GM18526 (cell line): Measurements from ENCODE around the gene SLC16A3.

ENCODE experiments used
- POLR2A ChIP-seq: IDR thresholded peaks from 3 replicates; pipeline ENCODE4 v1.6.1; 2011; ENCODE audit not compliant: insufficient read length; ENCODE audit errors: extremely low read depth

SLC16A3 gene

DNA sequence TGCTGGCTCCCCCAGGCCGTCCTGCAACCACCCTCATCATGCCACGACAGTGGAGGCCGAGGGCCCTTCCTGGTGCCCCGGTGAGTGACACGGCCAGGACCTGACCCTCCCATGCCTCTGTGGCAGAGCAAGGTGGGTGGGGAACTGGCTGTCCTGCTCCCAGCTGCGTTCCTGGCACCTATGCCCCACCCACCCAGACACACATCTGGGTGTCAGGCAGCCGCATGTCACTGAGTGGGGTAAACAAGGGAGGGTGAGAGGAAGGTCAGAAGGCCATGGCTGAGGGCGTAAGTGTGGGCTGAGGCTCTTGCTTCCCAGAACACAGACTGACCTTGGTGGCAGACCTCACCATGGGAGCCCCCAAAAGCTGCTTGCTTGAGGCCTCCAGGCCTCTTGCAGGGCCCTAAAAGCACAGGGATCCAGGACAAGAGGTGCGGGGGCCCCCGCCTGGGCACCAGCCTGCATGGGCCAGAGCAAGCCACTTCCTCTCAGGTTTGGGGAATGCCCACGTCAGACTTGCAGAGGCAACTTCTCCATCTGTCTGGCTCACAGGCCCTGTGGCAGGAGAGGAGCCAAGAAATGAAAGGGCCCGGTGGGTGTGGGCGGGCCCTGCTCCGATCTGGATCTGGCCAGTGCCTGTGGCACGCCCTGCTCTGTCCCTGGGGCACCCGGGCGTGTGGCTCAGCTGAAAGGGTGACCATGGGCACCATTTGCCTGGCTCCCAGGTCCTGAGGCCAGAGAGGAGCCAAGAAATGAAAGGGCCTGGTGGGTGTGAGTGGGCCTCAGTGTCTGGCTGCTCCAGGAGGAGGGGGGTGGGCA is 12.3 kb upstream of the SLC16A3 start:
- no peak for TF ChIP-seq POLR2A

DNA sequence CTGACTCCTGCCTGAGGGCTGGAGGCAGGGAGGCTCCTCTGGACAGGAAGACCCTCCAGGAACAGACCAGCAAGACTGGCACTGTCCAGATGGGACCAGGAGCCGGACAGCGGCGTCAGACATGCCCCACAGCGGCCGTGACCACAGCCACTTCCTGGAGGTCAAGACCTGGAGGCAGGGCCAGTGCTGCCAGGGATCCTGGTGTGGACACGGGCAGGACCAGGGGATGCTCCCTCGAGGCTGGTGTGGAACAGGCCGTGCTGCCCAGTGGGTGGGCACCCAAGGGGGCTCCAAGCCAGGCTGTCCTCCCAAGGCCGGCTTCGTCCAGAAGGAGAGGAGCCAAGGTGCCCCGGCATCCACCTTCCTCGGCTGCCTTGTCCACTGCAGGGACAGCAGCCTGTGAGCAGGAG is 11.7 kb upstream of the SLC16A3 start:
- TF ChIP-seq POLR2A, result no peak

DNA sequence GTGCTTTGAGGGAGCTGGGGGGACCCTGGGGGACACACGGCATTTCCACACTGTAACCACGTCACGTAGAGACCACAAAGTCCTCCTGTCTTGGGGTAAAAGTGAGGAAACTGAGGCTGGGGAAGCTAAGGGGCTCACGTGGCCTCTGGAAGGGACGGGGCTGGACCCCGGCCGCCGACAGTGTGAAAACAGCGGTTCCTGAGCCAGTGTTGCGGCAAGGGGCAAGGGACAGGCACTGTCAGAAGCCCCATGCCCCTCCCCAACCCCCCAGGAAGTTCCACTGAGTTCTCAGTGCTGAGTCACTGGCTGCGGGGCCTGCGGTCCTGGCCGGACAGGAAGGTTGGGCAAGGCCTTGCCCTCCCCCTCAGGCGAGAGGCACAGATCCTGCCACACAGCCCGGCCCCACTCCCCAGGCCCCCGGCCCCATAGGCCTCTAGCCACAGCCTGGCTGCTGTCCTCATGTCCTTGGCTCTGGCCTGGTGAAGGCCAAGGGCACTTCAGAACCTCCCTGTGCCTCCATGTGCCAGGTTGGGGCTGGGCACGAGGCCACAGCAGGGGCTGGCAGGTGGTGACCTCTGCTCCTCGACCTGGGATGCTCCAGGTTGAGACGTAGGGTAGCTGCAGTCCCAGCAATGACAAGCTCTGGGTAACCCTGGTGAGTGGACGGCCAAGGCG is 11.2 kb upstream of the SLC16A3 start:
- no peak for TF ChIP-seq POLR2A

DNA sequence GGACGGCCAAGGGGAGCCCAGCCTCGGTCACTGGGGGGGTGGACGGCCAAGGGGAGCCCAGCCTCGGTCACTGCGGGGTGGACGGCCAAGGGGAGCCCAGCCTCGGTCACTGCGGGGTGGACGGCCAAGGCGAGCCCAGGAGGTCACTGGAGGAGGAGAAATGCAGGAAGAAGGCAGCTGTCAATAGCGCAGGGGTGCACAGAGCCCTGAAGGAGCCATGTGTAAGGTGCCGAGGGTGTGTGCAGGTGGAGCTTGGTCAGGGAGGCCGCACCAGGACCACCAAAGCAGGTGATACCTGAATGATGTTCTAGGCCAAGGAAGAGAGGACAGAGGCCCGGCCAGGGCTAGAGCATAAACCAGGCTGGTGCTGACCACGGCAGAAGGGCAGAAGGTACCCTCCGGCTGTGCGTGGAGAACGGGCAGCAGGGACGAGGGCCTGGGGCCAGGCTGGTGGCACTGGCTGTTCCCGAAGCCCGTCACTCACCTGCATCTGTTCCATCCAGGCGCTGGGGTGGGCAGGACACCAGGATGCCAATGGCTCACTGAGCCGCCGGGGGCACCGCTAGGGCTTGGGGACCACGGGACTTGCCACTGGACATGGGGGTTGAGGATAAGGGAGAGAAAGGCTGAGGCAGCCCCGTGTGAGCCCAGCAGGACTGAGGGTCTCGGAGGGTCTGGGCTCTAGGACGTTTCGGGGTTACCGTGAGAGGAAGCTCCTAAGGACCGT is 10.3 kb upstream of the SLC16A3 start:
- no peak for TF ChIP-seq POLR2A

DNA sequence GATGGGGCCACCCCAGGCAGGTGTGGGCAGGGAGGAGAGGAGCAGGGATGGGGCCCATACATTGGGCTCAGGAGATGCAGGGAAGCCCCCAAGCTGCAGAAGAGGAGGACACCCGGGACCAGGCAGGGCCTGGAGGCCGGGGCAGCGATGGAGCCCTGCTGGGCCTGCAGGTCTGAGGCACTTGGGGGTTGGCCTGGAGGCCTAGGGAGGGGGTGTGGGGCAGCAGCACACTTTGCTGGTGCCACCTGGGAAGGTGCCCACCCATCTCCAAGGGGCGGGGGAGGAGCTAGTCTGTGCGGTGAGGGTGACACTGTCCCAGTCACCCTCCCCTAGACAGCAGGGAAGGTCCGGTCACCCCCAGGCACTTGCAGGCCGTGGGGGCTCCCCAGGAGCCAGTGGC is 9.8 kb upstream of the SLC16A3 start:
- TF ChIP-seq POLR2A, result no peak

DNA sequence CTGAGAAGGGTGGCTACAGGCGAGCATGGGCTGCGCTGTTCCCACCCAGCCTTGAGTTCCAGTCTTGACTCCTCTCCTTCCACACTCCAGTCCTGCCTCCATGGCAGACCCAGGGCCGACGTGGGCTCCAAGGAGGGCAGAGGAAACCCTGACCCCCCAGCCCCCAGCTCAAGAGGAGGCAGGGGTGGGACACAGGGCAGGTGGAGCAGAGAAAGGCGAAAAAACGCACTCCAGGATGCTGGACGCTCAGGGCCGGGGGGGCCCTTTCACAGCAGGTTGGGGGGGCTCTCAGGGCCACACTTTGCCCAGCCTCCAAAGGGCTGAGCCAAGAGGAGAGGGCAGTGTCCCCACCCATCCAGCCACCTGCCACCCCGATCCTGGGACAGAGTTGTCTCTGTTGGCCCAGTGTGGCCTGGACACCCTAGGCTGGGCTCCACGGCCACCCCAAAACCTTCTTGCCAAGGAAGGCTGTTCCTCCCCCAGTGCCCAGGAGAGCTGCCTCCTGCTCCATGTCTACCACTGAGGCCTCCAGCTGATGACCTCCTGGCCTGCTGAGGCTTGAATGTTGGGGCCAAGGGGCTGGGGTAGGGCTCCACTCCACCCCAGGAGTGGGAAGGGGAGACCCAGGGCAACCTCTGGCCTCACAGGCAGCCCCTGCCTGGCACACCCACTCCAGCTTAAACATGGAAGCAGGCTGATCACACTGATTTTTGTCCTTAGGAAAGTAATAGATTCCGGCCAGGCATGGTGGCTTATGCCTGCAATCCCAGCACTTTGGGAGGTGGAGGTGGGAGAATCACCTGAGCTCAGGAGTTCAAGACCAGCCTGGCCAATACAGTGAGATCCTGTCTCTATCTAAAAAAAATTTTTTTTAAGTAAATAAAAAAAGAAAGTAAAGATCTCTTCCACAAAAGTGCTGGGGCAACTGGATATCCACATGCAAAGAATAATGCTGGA is 8.8 kb upstream of the SLC16A3 start:
- no peak for TF ChIP-seq POLR2A

DNA sequence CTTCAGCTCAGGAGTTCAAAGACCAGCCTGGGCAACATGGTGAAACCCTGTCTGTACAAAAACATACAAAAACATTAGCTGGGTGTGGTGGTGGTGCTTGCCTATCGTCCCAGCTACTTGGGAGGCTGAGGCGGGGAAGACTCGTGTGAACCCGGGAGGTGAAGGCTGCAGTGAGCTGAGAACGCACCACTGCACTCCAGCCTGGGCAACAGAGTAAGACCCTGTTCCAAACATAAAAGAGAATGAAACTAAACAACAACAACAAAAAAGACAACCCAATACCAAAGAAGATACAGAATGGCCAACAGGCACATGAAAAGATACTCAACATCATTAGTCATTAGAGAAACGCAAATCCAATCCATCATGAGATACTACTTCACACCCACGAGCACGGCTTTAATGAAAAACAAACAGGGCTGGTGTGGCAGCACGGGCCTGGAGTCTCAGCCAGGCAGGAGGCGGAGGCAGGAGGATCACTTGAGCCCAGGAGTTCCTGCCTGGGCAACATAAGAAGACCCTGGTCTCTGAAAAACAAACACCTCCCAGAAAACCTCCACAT is 7.4 kb upstream of the SLC16A3 start:
- TF ChIP-seq POLR2A, result no peak

DNA sequence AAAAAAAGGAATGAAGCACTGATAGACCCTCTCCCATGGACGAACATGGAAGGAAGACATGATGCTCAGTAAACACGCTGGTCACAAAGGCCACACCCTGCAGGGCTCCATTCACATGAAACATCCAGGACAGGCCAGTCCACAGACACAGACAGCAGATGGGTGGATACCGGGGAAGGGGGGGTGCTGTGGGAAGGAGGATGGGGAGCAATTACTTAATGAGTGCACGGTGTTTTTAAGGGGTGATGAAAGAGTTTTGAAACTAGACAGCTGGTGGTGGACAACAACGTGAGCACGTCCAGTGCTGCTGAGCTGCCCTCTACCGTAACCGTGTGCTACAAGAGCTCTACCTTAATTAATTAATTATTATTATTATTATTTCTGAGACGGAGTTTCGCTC is 6.0 kb upstream of the SLC16A3 start:
- no peak for TF ChIP-seq POLR2A

DNA sequence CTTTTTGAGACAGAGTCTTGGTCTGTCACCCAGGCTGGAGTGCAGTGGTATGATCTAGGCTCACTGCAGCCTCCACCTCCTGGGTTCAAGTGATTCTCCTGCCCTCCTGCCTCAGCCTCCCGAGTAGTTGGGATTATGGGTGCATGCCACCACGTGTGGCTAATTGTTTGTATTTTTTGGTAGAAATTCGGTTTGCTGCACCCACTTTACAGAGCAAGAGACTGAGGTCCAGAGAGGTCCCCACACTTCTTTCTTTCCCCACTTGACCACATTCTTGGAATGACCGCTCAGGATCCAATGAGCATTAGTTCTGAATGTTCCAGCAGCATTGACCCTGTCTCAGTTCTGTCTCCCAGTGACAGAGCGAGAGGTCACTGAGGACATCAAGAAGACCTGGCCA is 5.3 kb upstream of the SLC16A3 start:
- TF ChIP-seq POLR2A, result no peak

DNA sequence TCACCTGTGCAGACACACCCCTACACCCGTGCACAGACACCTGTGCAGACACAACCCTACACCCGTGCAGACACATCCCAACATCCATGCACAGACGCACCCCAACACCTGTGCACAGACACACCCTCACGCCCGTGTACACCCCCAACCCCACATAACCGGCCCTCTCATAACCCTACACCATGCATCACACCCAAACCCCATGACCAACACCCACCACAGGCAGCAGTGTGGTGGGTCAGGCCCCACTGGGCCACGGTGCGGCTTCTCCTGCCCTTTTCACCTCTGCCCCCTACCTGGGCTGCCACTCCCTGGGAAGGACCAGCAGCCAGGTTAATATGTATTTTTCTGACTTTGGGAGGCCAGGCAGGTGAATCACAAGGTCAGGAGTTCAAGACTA is 4.2 kb upstream of the SLC16A3 start:
- TF ChIP-seq POLR2A, result no peak

DNA sequence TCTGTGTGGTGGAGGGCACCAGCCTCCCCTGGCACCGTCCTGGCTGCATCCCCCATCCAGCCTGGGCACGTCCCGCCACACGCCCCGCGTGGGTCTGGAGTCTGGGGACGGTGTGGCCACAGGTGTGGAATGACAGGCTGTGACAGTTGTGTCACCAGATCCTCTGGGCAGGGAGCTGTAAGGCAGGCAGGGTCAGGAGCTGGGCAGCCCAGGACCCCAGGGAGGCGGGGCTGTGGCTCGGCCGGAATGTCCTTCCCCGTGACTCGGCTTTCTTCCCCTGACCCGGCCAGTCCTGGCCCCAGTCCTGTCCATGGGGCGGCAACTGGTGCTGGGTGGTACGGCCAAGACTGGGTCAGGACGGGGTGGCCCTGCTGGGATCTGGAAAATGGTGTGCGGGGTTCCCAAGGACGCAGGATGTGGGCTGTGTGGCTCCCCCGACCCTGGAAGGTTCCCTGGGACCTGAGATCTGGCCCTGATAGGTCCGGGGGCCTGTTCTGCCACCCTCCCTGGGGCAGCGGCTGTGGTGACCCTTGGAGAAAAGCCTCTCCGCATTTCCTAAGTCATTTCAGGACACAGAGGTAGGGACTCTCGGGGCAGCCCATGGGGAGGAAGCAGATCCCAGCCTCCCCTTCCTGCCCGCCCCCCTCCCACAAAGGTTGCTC is 3.3 kb upstream of the SLC16A3 start:
- TF ChIP-seq POLR2A, result no peak

DNA sequence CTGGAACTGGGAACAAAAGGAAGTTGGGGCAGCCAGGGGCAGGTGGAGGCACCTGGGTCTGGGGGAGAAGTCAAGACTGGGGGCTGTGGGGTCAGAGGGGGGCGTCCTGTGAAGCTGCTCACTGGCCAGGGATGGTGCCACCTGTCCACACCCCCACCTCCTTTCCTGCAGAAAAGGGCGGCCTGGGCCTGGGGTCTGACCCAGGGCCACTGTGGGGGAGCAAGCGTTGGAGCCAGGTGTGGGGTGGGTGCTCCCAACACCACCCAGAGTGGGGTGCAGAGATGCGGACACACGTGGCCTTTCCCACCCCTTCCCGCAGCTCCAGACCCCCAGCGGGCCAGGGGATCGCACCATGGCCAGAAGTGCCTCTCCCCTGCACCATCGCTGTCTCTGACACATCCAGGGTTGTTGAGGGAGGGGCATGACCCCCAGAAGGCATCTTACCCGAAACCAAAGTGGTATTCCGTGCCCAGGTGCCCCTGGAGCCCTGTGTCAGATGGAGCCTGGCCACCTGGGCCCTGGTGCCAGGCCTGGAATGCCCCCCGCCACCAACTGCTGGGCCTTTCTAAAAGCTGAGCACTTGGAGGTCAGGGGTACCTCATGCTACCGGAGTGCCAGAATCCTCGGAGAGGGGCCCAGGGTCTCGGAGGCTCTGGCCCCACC is 2.6 kb upstream of the SLC16A3 start:
- no peak for TF ChIP-seq POLR2A

DNA sequence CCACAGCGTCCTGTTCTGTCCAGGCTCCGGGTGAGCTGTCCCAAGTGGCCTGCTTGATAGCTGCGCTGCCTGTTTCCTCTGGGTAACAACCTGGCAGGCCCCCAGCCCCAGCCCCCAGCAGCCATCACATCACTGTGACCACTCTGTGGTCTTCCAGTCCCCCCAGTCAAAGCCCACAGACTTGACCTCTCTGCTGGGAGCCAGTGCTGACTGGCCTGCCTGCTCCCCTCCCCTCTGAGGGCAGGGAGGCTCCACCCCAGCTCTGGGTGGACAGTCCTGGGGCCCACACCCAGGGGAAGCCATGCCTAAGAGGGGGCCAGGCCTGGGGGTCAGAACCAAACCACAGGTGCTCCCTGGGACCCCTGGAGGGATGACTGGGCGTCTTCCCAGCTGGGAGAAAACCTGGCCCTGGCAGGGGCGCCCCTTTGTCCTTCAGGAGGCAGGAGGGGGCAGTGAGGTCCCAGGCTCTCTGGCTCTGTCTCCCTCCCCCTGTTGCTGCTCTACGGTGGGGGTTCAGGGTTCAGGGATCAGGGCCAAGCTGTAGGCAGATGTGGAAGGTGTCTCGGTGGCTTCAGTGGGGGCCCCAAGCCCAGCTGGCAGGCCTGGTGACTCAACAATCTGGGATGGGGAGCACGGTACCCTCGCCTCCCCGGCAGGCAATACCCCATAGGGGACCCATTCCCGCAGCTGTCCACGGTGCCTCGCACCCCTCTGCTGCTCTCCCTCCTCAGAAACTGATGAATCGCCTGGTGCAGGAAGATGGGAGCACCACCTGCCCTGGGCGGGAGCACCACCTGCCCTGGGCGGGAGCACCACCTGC is 1.8 kb upstream of the SLC16A3 start:
- no peak for TF ChIP-seq POLR2A
